ENCODE data around the gene CANT1.

DNA sequence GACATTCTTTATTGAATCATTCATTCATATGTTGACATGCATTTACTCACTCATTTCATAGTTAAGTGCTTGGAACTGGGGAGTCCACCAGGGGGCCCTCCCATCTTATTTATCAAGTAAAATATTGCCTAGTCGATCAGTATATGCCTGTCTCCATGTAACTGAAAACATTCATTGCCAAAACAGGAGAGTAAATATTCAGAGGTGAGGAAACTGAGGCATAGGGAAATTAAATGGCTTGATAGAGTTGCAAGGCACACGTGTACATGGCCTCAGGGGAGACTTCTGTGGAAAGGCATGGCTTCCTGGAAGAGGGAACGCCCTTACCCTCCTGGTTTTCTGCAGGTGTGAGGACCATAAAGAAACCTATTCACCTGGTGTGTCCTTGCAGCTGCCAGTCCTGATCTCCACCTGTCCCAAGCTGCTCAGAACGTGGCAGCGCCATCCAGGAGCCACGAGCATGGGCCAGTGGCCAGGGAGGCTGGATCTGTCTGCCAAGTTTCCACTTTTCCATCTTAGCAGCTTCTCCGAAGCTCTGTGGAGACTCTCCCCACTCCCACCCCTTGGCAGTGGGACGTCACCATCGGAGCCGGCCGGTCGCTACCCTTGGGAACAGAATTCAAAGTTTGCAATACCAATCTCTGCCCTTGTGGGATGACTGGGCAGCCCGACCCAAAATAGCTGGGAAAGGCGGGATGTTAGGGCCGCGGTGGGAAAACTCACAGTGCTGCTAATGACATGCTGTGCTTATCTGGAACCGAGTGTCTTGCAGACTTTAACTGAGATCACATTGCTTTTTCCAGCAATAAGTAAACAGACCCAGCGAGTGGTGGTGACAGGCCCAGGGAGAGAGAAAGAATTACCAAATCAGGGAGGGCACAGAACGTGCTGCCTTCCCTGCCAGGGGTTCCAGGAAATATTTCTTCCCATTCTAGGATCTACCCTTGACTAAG, 10.3 kb upstream of the CANT1 start:
- TF ChIP-seq, protein P1, sequence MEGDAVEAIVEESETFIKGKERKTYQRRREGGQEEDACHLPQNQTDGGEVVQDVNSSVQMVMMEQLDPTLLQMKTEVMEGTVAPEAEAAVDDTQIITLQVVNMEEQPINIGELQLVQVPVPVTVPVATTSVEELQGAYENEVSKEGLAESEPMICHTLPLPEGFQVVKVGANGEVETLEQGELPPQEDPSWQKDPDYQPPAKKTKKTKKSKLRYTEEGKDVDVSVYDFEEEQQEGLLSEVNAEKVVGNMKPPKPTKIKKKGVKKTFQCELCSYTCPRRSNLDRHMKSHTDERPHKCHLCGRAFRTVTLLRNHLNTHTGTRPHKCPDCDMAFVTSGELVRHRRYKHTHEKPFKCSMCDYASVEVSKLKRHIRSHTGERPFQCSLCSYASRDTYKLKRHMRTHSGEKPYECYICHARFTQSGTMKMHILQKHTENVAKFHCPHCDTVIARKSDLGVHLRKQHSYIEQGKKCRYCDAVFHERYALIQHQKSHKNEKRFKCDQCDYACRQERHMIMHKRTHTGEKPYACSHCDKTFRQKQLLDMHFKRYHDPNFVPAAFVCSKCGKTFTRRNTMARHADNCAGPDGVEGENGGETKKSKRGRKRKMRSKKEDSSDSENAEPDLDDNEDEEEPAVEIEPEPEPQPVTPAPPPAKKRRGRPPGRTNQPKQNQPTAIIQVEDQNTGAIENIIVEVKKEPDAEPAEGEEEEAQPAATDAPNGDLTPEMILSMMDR (IDR thresholded peaks at IDR 0.05; ENCODE audit: low read depth, low read length), result peak; percentile 51
- TF ChIP-seq POLR2A (IDR thresholded peaks at IDR 0.05; ENCODE audit: extremely low read depth, insufficient read length) (no peak), MYC (IDR thresholded peaks at IDR 0.05; ENCODE audit: low read depth, low read length) (no peak)
- TF ChIP-seq, protein P2, sequence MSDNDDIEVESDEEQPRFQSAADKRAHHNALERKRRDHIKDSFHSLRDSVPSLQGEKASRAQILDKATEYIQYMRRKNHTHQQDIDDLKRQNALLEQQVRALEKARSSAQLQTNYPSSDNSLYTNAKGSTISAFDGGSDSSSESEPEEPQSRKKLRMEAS (IDR thresholded peaks at IDR 0.05; ENCODE audit: low read depth, low read length), result no peak

Measured in NB4 (cell line).